Suppressor macrophage treated with lipopolysaccharide for 1 hour (primary cell): ENCODE measurements around the gene TCHH.
"Not testable (repeated sequence)": the region's sequence is repeated elsewhere in the genome, so short reads cannot be mapped to it uniquely, and the experiment has no call there.

Experiments used
- DNase-seq, 3 donors: peaks; one replicate each; pipeline ENCODE4 v3.0.0-alpha.2; 2020 to 2022

Gene TCHH

GRCh38 chr1:152115344-152115743, at the start of gene TCHH:
Gene TCHH (minus strand): TSS chr1:152115444. CDS start chr1:152114080, 1,364 bp downstream.
- DNase-seq, result no peak

- no peak for DNase-seq
These were observed 49.4 kb upstream of the TCHH start for GRCh38 chr1:152164517-152165136.

- peak; percentile 67 to 83 (median 80) for DNase-seq
These were observed 47.7 kb upstream of the TCHH start for GRCh38 chr1:152162792-152163463.

DNA sequence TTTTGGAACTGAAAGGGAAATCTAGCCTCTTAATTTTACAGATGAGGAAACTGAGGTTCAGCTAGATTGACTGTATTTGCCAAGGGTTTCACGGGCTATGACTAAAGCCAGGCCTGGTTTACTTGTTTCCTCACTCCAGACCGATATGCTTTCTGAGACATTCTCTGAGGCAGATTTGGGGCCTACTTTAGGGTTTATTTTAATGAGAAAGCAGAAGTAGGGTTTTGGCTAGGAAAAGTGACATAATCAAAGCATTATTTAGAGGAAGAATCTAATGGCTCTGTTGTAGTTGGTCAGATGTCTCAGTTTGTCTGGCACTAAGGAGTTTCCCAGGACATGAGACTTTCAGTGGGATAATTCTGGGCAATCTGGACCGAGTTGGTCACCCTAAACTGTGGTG, 45.3 kb upstream of the TCHH start:
- DNase-seq, result peak; percentile 82 to 94 (median 93)

DNA sequence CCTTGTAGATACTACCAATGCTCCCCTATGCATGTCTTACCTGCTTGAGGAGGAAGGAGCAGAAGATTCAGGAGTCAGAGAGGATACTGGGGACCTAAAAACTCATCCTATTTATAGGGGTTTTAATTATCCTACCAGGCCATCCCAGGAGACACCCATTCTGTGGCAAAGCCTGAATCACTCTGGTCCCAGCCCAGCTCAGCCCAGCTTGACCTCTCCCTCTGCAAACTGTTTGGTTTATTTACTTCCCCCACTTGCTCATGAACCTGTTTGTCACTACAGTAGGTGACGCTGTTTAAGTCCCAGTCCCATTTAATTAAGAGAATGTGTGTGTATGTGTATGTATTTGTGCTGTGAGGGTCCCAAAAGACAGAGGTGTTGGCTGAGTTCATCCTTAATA, 43.9 kb upstream of the TCHH start, which contains the start of gene RPTN:
RPTN (minus strand) TSS at position 85 of the 400 bp plus-strand sequence. CDS start 1,339 bp downstream, outside the sequence.
- DNase-seq, result no peak

DNA sequence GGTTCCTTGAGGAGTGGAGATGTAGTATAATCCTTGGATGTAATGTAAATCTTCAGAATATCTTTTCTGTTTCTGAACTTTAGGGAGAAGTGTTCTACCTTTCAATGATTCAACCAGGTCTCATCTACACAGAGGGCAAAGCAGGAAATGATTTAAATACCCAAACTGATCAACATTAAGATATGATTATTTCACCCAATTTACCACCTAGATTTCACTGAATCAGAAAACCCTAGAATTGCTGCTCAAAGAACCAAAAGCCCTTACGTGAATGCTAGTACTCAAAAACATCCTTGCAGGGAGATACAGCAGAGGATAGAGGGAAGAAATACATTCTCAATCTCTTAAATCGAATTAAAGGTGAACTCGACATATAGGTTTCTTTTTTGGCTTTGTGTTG, 38.8 kb upstream of the TCHH start:
- no peak for DNase-seq

- DNase-seq, result no peak
These were observed 36.4 kb upstream of the TCHH start for GRCh38 chr1:152151646-152152045.

GRCh38 chr1:152148981-152149380, 33.7 kb upstream of the TCHH start:
- peak; percentile 24 to 56 (median 55) for DNase-seq

DNA sequence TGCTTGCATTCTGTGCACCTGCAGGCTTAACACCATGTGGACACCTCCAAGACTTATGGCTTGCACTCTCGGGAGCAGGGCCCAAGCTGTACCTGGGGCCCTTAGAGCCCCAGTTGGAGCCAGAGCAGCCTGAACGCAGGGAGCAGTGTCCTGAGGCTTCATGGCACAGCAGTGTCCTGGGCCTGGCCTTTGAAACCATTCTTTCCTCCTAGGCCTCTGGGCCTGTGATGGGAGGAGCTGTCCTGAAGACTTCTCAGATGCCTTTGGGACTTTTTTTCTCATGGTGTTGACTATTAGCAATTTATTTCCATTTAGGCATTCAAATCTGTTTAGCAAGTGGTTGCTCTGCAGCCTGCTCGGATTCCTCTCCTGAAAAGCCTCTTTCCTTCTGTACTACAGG, 32.8 kb upstream of the TCHH start:
- DNase-seq, result no peak

DNA sequence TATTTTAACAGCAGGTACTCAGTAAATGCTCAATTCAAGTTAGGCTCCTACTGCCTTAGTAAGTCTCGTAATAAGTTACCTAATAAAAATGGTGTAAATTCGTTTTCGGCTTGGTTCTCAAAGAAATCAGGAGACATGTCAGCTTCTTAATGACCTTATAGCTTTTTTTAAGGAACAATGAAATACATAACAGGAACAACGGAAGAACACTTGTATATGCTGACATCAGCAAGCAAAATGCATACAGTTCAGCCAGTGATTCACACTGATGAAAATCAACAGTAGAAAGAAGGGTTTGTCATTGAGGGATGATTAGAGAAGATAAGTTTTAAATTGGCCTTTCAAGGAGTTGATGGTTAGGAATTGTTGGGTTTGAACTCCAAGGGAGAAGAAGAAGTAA, 30.5 kb upstream of the TCHH start:
- peak; percentile 37 to 74 (median 67) for DNase-seq

- DNase-seq, result not testable (repeated sequence)
These were observed 29.5 kb upstream of the TCHH start for GRCh38 chr1:152144674-152145183.

DNA sequence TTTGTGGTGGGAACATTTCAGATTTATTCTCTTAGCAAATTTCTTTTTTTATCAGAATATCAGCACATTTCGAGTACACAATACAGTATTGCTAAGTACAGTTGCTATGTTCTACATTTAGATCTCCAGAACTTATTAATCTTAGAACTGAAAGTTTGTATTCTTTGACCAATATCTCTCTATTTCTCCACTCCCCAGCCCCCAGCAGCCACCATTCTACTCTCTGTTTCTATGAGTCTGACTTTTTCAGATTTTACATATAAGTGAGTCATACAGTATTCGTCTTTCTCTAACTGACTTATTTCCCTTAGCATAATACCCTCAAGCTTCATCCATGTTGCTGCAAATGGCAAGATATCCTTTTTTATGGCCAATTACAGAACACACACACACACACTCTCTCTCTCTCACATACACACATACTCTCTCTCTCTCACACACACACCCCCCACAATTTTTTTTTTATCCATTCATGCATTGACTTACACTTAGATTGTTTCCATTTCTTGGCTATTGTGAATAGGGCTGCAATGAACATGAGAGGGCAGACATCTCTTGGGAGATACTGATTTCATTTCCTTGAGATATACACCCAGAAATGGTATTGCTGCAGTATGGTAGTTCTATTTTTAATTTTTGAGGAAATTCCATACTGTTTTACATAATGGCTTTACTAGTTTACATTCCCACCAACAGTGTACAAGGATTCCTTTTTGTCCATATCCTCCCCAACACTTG, 28.1 kb upstream of the TCHH start:
- DNase-seq, result peak in 2 of 3 donors; percentile 28 to 29

DNA sequence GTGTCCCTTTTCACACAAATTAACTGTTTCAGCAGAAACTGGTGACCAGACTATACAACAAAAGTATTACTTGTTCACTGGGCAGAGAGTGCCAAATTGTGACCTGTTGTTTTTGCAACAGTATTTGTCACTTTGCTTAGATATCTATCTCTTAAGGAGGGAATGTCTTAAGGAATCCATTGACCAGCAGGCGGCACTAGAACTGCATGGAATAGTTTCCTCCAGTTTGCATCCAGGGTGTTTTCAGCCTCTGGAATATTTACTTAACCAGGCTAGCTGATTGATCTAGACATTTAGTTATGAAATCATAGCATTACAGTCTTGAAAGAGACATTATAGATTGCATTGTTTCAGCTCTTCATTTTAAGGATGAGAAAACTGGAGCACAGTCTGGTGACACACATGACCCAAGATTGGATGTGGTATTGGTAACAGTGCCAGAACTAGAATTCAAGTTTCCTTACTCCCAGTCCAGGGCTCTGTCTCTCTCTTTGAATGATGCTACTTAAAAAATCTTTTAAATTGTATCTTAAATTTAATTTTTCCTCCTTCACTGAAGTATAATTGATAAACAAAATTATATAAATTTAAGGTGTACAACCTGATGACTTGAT, 26.8 kb upstream of the TCHH start:
- DNase-seq, result peak; percentile 87 to 92 (median 89)

GRCh38 chr1:152137215-152137614, 22.0 kb upstream of the TCHH start:
- DNase-seq, result no peak

GRCh38 chr1:152130186-152130585, 14.9 kb upstream of the TCHH start:
- no peak for DNase-seq

- peak in 1 of 3 donors; percentile 18 for DNase-seq
These were observed 12.4 kb upstream of the TCHH start for GRCh38 chr1:152127673-152128072.

- DNase-seq, result no peak
These were observed 10.7 kb upstream of the TCHH start for GRCh38 chr1:152125834-152126443.

- DNase-seq, result peak in 2 of 3 donors; percentile 21 to 41
These were observed 3.7 kb upstream of the TCHH start for GRCh38 chr1:152118915-152119314.

DNA sequence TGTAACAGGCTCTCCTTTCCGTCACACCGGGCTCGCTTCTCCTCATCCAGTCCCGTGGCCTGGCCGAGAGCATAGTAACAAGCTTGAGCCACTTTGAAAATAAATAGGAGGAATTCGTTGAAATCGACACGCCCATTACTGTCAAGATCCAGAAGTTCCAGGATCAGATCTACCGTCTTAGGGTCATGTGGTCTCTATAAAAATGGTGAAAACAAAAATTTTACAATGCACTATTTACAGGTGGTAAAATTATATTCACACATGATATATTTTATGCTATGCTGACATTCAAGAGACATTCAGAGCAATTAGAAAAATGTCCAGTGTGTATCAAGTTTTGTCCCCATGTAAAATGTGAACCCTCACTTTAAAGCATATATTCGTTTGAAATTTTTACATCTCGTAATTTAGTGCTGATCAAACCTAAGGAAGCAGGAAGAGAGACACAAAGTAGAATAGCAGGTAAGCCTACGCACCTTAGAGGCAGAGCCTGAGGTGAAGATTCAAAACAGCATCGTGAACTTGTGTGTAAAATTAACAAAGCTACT, 2.3 kb downstream of the TCHH start:
- peak in 1 of 3 donors; percentile 16 for DNase-seq

- peak; percentile 84 to 85 (median 85) for DNase-seq
These were observed 3.0 kb downstream of the TCHH start for GRCh38 chr1:152112101-152112884.

GRCh38 chr1:152111515-152111968, 3.7 kb downstream of the TCHH start:
- DNase-seq, result peak in 1 of 3 donors; percentile 38
